MM.1S (cell line): Measurements from ENCODE around the gene UBE2U.
"Not testable (repeated sequence)": the region's sequence is repeated elsewhere in the genome, so short reads cannot be mapped to it uniquely, and the experiment has no call there.

Experiments
- CTCF ChIP-seq: fragments of 300-600 bp; sonication (generic); IDR thresholded peaks from 2 replicates; pipeline ENCODE4 v1.5.1; 2016; ENCODE audit warnings: antibody characterized with exemption, low read length, mixed read lengths
- EZH2 ChIP-seq: fragments of 300-600 bp; sonication (generic); optimal IDR thresholded peaks from 2 replicates; pipeline ENCODE3; 2017; ENCODE audit warnings: low read depth, mild to moderate bottlenecking, antibody characterized with exemption, low read length, mixed read lengths
- EZH2phosphoT487 ChIP-seq: fragments of 300-600 bp; sonication (generic); IDR thresholded peaks from 2 replicates; pipeline ENCODE4 v1.6.1; 2018; ENCODE audit warnings: antibody characterized with exemption, low read length

GRCh38 chr1:64250472-64250871 lies 47.0 kb downstream of the UBE2U start:
- TF ChIP-seq EZH2phosphoT487, CTCF, EZH2: not testable (repeated sequence)
